Measurements from ENCODE around the gene LGMN. TPM values are rescaled to one million over a fixed set of nuclear protein-coding genes. Genes with fewer than 3 reads are reported as not detected.

LGMN gene
- total RNA-seq, 1 experiment from 2014 or later, result 37.2 TPM

- Histone ChIP-seq H3K9me3 (ENCODE audit: control insufficient read depth, insufficient read depth, low read depth, low read length) (no peaks in the 10 kb centered on the region), H3K36me3 (ENCODE audit: control insufficient read depth, insufficient read depth, low read length) (no peaks in the 10 kb centered on the region), H3K4me3 (ENCODE audit: low read depth in 2 of 2, low read length in 2 of 2) (no peak overlapping the region), H3K27me3 (ENCODE audit: control insufficient read depth, insufficient read depth, low read length) (no peaks in the 10 kb centered on the region), H3K4me1 (ENCODE audit: control insufficient read depth, insufficient read depth, low read length) (no peaks in the 10 kb centered on the region), H3K27ac (ENCODE audit: low read length) (no peak overlapping the region)
- DNase-seq (ENCODE audit: low read depth, low spot score) (no peak), ATAC-seq (no peak)
- ChIA-PET CTCF (interaction anchor here (0.5 kb wide), 1 partner anchor 41 kb away, joined by 4 read pairs; no protein-coding TSS in a partner anchor), POLR2A (no interaction called here)
- no peak for TF ChIP-seq REST (IDR thresholded peaks at IDR 0.05; ENCODE audit: insufficient read depth in 1 of 2, low read depth in 2 of 2, low read length in 1 of 2)
- no peak for TF ChIP-seq TCF7L2 (IDR thresholded peaks at IDR 0.05; ENCODE audit: low read depth, low read length)
- TF ChIP-seq POLR2AphosphoS5 (IDR thresholded peaks at IDR 0.05; ENCODE audit: low read depth, low read length), result no peak
- TF ChIP-seq, protein P1, sequence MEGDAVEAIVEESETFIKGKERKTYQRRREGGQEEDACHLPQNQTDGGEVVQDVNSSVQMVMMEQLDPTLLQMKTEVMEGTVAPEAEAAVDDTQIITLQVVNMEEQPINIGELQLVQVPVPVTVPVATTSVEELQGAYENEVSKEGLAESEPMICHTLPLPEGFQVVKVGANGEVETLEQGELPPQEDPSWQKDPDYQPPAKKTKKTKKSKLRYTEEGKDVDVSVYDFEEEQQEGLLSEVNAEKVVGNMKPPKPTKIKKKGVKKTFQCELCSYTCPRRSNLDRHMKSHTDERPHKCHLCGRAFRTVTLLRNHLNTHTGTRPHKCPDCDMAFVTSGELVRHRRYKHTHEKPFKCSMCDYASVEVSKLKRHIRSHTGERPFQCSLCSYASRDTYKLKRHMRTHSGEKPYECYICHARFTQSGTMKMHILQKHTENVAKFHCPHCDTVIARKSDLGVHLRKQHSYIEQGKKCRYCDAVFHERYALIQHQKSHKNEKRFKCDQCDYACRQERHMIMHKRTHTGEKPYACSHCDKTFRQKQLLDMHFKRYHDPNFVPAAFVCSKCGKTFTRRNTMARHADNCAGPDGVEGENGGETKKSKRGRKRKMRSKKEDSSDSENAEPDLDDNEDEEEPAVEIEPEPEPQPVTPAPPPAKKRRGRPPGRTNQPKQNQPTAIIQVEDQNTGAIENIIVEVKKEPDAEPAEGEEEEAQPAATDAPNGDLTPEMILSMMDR (IDR thresholded peaks at IDR 0.05), result no peak
- no peak for TF ChIP-seq SIN3A (IDR thresholded peaks at IDR 0.05; ENCODE audit: borderline replicate concordance, insufficient read depth, low read depth, low read length)
- intact Hi-C loops (cut with micrococcal nuclease; ENCODE audit: unreplicated experiment), result no loop called here
- BruUV-seq (replicated peaks), result no TSS peak
- in situ Hi-C loops (cut with HindIII; ENCODE audit: low pct_unique_long_range_greater_than_20kb, low sequenced_read_pairs), result no loop called here
Observed at GRCh38 chr14:92702441-92702918, 45.9 kb downstream of the LGMN start.

GRCh38 chr14:92701826-92702225, 46.6 kb downstream of the LGMN start:
- Histone ChIP-seq H3K27ac (ENCODE audit: low read length) (no peak overlapping the region), H3K36me3 (ENCODE audit: control insufficient read depth, insufficient read depth, low read length) (no peaks in the 10 kb centered on the region), H3K27me3 (ENCODE audit: control insufficient read depth, insufficient read depth, low read length) (no peaks in the 10 kb centered on the region), H3K4me3 (ENCODE audit: low read depth in 2 of 2, low read length in 2 of 2) (no peak overlapping the region), H3K9me3 (ENCODE audit: control insufficient read depth, insufficient read depth, low read depth, low read length) (no peaks in the 10 kb centered on the region), H3K4me1 (ENCODE audit: control insufficient read depth, insufficient read depth, low read length) (no peaks in the 10 kb centered on the region)
- ATAC-seq (no peak), DNase-seq (ENCODE audit: low read depth, low spot score) (no peak)
- intact Hi-C loops (cut with micrococcal nuclease; ENCODE audit: unreplicated experiment) (no loop called here), in situ Hi-C loops (cut with HindIII; ENCODE audit: low pct_unique_long_range_greater_than_20kb, low sequenced_read_pairs) (no loop called here)
- ChIA-PET POLR2A (no interaction called here), CTCF (no interaction called here)
- TF ChIP-seq POLR2AphosphoS5 (IDR thresholded peaks at IDR 0.05; ENCODE audit: low read depth, low read length) (no peak), SIN3A (IDR thresholded peaks at IDR 0.05; ENCODE audit: borderline replicate concordance, insufficient read depth, low read depth, low read length) (no peak), TCF7L2 (IDR thresholded peaks at IDR 0.05; ENCODE audit: low read depth, low read length) (no peak), REST (IDR thresholded peaks at IDR 0.05; ENCODE audit: insufficient read depth in 1 of 2, low read depth in 2 of 2, low read length in 1 of 2) (no peak)
- TF ChIP-seq, protein P1 (IDR thresholded peaks at IDR 0.05), result no peak
- no TSS peak for BruUV-seq (replicated peaks)

Data from Panc1 (cell line).